ENCODE data around the gene TRUB1.

- TF ChIP-seq CTCF (IDR thresholded peaks at IDR 0.05; ENCODE audit: borderline replicate concordance, extremely low read depth, low read length, poor library complexity, severe bottlenecking), result no peak
- no peak for TF ChIP-seq EZH2 (IDR thresholded peaks at IDR 0.05; ENCODE audit: borderline replicate concordance, low read depth, low read length, severe bottlenecking)
Observed at GRCh38 chr10:114917927-114918672, 19.9 kb upstream of the TRUB1 start.

All from DND-41 (cell line).